HG03066 (cell line): Measurements from ENCODE around the gene SCRN2.

Experiments used
- ATAC-seq: cut with Tn5 transposase; IDR thresholded peaks from one replicate; pipeline ENCODE4 v1.9.1; 2021; ENCODE audit warnings: low read depth; ENCODE audit not compliant: unreplicated experiment

SCRN2 gene

GRCh38 chr17:47847341-47848197, 6.5 kb upstream of the SCRN2 start:
- no peak for ATAC-seq

GRCh38 chr17:47846716-47847340, 5.8 kb upstream of the SCRN2 start:
- ATAC-seq = no peak

- no peak for ATAC-seq
These were observed 4.6 kb upstream of the SCRN2 start for GRCh38 chr17:47845716-47846075.

GRCh38 chr17:47844814-47845715, 4.0 kb upstream of the SCRN2 start:
- ATAC-seq = no peak

- ATAC-seq = no peak
These were observed 3.2 kb upstream of the SCRN2 start for GRCh38 chr17:47844227-47844626.

GRCh38 chr17:47843391-47843730, 2.3 kb upstream of the SCRN2 start:
- no peak for ATAC-seq

GRCh38 chr17:47841488-47842291, 617 bp upstream of the SCRN2 start:
- ATAC-seq = no peak

- no peak for ATAC-seq
These were observed 902 bp downstream of the SCRN2 start for GRCh38 chr17:47840001-47840741.

GRCh38 chr17:47839071-47839470, 2.0 kb downstream of the SCRN2 start:
- no peak for ATAC-seq

GRCh38 chr17:47838636-47839035, 2.4 kb downstream of the SCRN2 start:
- ATAC-seq = no peak

GRCh38 chr17:47837401-47838039, 3.6 kb downstream of the SCRN2 start:
- no peak for ATAC-seq

GRCh38 chr17:47836601-47837000, 4.5 kb downstream of the SCRN2 start:
- no peak for ATAC-seq

- ATAC-seq = no peak
These were observed 6.3 kb downstream of the SCRN2 start for GRCh38 chr17:47834756-47835155.

- no peak for ATAC-seq
These were observed 9.1 kb downstream of the SCRN2 start for GRCh38 chr17:47831934-47832327.

- ATAC-seq = peak; percentile 84
These were observed 9.8 kb downstream of the SCRN2 start, which contains the start of the genes LRRC46 and MRPL10 for GRCh38 chr17:47831003-47831933. Gene LRRC46 (plus strand): TSS chr17:47831670. CDS start chr17:47831990, 320 bp downstream. Gene MRPL10 (minus strand): TSS chr17:47831541. CDS start chr17:47831511, 30 bp downstream.

GRCh38 chr17:47830396-47831002, 10.6 kb downstream of the SCRN2 start:
- no peak for ATAC-seq

- ATAC-seq = no peak
These were observed 11.2 kb downstream of the SCRN2 start for GRCh38 chr17:47829870-47830269.

GRCh38 chr17:47823519-47823918, 17.6 kb downstream of the SCRN2 start:
- ATAC-seq = no peak
